GM12872 (cell line): ENCODE results near the gene MAP3K20.

ENCODE experiments used
- TF ChIP-seq, protein P1 (sequence below): IDR thresholded peaks from 3 replicates; pipeline ENCODE4 v1.5.1; 2011; ENCODE audit warnings: low read depth, mild to moderate bottlenecking, low read length, moderate library complexity; ENCODE audit not compliant: insufficient read depth

Gene MAP3K20

DNA sequence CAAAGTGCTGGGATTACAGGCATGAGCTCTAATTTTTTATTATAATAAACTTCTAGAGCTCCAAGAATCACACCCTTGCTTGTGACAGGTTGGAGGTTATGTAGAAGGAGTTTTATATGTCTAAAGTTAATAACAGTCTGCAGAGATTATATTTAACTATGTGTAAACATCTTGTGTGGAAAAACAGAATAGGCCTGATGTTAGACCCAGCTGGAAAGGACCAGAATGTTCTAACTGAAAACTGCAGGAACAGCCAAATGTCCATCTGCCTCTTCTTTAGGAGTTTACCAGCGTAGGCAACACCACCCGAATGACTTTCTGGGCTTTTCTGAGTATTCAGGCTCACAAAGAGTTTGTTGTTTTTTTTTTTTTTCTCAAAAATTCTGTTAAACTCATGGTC is 211.9 kb downstream of the MAP3K20 start:
- TF ChIP-seq, protein P1, sequence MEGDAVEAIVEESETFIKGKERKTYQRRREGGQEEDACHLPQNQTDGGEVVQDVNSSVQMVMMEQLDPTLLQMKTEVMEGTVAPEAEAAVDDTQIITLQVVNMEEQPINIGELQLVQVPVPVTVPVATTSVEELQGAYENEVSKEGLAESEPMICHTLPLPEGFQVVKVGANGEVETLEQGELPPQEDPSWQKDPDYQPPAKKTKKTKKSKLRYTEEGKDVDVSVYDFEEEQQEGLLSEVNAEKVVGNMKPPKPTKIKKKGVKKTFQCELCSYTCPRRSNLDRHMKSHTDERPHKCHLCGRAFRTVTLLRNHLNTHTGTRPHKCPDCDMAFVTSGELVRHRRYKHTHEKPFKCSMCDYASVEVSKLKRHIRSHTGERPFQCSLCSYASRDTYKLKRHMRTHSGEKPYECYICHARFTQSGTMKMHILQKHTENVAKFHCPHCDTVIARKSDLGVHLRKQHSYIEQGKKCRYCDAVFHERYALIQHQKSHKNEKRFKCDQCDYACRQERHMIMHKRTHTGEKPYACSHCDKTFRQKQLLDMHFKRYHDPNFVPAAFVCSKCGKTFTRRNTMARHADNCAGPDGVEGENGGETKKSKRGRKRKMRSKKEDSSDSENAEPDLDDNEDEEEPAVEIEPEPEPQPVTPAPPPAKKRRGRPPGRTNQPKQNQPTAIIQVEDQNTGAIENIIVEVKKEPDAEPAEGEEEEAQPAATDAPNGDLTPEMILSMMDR, result no peak

DNA sequence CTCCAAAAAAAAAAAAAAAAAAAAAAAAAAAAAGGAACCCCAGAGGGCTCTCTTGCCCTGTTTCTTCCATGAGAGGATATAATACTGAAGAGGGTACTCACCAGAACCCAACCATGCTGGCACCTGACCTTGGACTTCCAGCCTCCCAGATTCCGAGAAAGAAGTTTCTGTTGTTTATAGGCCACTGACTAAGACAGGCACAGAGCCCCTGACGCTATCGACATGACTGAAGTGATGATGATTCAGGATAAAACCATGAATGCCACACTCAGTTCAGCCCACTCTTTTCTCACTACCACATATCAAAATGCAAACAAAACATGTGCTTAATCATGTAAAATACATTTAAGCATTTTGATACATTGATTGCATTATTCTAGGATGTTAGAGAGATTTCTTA is 212.9 kb downstream of the MAP3K20 start:
- TF ChIP-seq, protein P1, result no peak

DNA sequence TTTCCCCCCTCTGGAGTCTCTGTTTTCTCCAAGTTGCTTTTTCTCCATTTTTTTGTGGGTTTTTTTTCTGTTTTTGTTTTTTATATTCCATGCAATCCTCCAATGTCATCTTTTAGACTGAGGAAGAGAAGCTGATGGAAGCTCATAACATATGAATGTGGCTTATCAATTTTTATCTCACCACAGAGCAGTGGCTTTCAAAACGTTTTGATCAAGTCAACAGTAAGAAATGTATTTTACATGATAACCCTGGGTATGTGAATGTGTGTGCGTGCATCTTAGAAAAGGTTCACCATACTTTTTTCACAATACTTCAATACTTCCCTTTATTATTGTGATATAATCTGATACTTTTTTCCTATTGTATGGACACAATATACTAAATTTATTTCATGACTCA is 214.4 kb downstream of the MAP3K20 start:
- TF ChIP-seq, protein P1, result no peak

DNA sequence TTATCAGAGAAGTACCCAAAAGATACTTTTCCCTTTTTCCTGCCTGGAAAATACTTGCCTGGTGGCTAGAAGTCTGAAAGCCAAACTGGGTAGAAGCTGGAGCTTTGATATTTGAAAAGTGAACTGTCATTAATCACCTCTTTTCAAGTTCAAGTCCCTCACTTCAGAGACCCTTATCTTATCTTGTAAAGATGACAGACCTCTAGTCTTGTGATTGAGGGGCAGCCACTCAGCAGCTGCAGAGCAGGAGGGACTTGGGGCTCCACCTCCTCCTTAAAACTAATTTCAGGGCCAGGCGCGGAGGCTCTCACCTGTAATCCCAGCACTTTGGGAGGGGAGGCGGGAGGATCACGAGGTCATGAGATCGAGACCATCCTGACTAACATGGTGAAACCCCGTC is 214.9 kb downstream of the MAP3K20 start:
- TF ChIP-seq, protein P1, result no peak

DNA sequence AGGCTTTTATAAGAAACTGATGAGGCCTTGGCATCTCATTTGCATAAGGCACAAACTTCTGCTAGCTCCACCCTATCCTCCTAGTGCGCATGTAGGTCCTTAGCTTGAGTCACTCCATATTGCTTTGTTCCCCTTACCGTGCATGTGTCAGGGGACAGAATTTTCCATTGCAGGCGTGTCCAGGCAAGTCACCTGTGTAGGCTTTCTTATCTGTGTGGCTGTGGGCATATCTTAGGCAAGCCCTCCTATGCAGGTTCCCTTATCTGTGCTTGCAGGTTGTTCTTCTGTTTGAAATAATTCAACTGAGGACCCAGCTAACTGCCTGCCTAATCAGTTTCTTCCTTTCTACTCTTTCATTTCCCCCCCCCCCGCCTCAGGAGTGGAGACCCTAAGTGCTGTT is 215.8 kb downstream of the MAP3K20 start:
- TF ChIP-seq, protein P1, result no peak

DNA sequence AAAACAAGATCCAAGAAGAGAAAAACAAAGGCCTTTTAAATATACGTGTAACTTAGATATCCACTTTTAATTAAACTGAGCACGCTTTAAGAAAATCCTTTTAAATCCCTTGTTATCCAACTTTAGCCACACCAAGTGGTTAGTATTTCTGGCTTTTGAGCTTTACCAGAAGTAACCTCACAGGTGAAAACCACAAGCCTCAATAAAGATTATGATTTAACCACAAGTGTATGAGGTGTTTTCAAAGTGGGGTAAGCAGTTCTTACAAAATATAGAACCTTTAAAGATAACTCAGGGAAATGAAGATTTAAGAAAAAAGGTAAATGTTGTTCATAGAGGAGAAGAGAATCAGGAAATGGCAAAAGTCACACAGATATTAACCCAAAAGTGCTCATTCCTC is 220.6 kb downstream of the MAP3K20 start:
- TF ChIP-seq, protein P1, result no peak

DNA sequence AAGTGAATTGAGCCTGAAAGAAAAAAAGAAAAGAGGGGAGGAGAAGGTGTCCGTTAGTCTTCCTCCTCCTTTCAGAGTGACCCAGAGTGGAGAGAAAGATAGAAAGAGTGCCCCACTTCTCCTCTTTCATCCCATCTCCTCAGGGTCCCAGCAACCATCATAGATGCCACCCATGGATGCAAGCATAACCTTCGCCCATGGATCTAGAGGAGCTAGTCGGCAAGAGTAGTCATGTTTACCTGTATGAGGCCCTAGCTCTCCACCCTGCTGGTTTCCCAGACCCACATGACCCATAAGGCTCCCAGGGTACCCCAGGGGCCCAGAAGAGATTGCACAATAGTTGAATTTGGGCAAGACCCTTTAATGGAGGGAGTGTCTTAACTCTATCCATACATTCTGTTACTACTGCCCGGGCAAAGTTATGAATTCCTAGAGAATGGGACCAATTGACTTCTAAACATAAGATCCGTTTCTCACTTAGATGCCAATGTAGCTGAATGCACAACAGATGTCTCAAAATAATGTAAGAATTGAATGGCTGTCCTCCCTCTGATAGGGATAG is 223.0 kb downstream of the MAP3K20 start:
- TF ChIP-seq, protein P1, result no peak
